Measurements from ENCODE around the gene PDCL3.

Gene PDCL3

GRCh38 chr2:100580367-100581276 is 17.8 kb downstream of the PDCL3 start:
- TF ChIP-seq TAF1 (IDR thresholded peaks at IDR 0.05; ENCODE audit: borderline replicate concordance, insufficient read depth, low read length) = no peak
- TF ChIP-seq FOXP2 (optimal IDR thresholded peaks at IDR 0.05; ENCODE audit: borderline replicate concordance, extremely low read depth, extremely low read length, insufficient read depth) = no peak
- no peak for TF ChIP-seq SIN3A (IDR thresholded peaks at IDR 0.05; ENCODE audit: borderline replicate concordance, insufficient read depth, low read length)
- no peak for TF ChIP-seq POLR2AphosphoS5 (IDR thresholded peaks at IDR 0.05; ENCODE audit: low read depth, low read length)
- TF ChIP-seq REST (IDR thresholded peaks at IDR 0.05; ENCODE audit: insufficient read depth in 1 of 2, low read depth in 2 of 2, low read length in 2 of 2) = no peak

- TF ChIP-seq FOXP2 (optimal IDR thresholded peaks at IDR 0.05; ENCODE audit: borderline replicate concordance, extremely low read depth, extremely low read length, insufficient read depth) = no peak
- TF ChIP-seq TAF1 (IDR thresholded peaks at IDR 0.05; ENCODE audit: borderline replicate concordance, insufficient read depth, low read length) = no peak
- TF ChIP-seq POLR2AphosphoS5 (IDR thresholded peaks at IDR 0.05; ENCODE audit: low read depth, low read length) = no peak
- TF ChIP-seq REST (IDR thresholded peaks at IDR 0.05; ENCODE audit: insufficient read depth in 1 of 2, low read depth in 2 of 2, low read length in 2 of 2) = no peak
- TF ChIP-seq SIN3A (IDR thresholded peaks at IDR 0.05; ENCODE audit: borderline replicate concordance, insufficient read depth, low read length) = no peak
Observed at GRCh38 chr2:100581277-100581612, 18.5 kb downstream of the PDCL3 start.

GRCh38 chr2:100584816-100585215 is 22.0 kb downstream of the PDCL3 start:
- TF ChIP-seq FOXP2 (optimal IDR thresholded peaks at IDR 0.05; ENCODE audit: borderline replicate concordance, extremely low read depth, extremely low read length, insufficient read depth) (no peak), SIN3A (IDR thresholded peaks at IDR 0.05; ENCODE audit: borderline replicate concordance, insufficient read depth, low read length) (no peak), POLR2AphosphoS5 (IDR thresholded peaks at IDR 0.05; ENCODE audit: low read depth, low read length) (no peak), REST (IDR thresholded peaks at IDR 0.05; ENCODE audit: insufficient read depth in 1 of 2, low read depth in 2 of 2, low read length in 2 of 2) (no peak), TAF1 (IDR thresholded peaks at IDR 0.05; ENCODE audit: borderline replicate concordance, insufficient read depth, low read length) (no peak)

- TF ChIP-seq POLR2AphosphoS5 (IDR thresholded peaks at IDR 0.05; ENCODE audit: low read depth, low read length) = no peak
- no peak for TF ChIP-seq SIN3A (IDR thresholded peaks at IDR 0.05; ENCODE audit: borderline replicate concordance, insufficient read depth, low read length)
- TF ChIP-seq FOXP2 (optimal IDR thresholded peaks at IDR 0.05; ENCODE audit: borderline replicate concordance, extremely low read depth, extremely low read length, insufficient read depth) = no peak
- TF ChIP-seq TAF1 (IDR thresholded peaks at IDR 0.05; ENCODE audit: borderline replicate concordance, insufficient read depth, low read length) = no peak
- TF ChIP-seq REST (IDR thresholded peaks at IDR 0.05; ENCODE audit: insufficient read depth in 1 of 2, low read depth in 2 of 2, low read length in 2 of 2) = no peak
Observed at GRCh38 chr2:100588071-100588786, 25.4 kb downstream of the PDCL3 start.

Measured in PFSK-1 (cell line).